GM12878 (cell line): ENCODE measurements around the gene FNTB. TPM values are rescaled to one million over a fixed set of nuclear protein-coding genes. Genes with fewer than 3 reads are reported as not detected.

Source experiments
- ATAC-seq: fragments of 200-7000 bp; cut with Tn5 transposase; 3 replicates; pipeline ENCODE4 v1.9.1; 2020; ENCODE audit warnings: mild to moderate bottlenecking, moderate library complexity
- BruUV-seq: library from RNA; stranded (reverse); fragments of 400-500 nt; replicated peaks from 2 replicates; lab custom pipeline; 2021; lab: Mats Ljungman, UMichigan
- CTCF ChIA-PET: fragments of 300-600 bp; sonication (Branson Sonifier 250); formaldehyde crosslinking; extraction: SDS; loops from one replicate; lab custom pipeline; 2021; ENCODE audit warnings: inconsistent platforms; lab: Yijun Ruan, JAX
- POLR2A ChIA-PET: fragments of 350-600 bp; formaldehyde crosslinking; extraction: SDS; loops from one replicate; lab custom pipeline; 2021; ENCODE audit warnings: inconsistent platforms; lab: Charles Lee
- RAD21 ChIA-PET: fragments of 300-600 bp; sonication (Branson Sonifier 250); formaldehyde crosslinking; loops from one replicate; lab custom pipeline; 2023; ENCODE audit warnings: antibody characterized with exemption; ENCODE audit not compliant: unreplicated experiment; lab: Charles Lee
- SMC1A ChIA-PET: fragments of 300-600 bp; sonication (Branson Sonifier 250); formaldehyde crosslinking; loops from one replicate; lab custom pipeline; 2023; ENCODE audit not compliant: unreplicated experiment, uncharacterized antibody; lab: Charles Lee
- DNase-seq: peaks from one replicate; pipeline ENCODE4 v3.0.0-alpha.2; 2011; ENCODE audit warnings: low read depth, low spot score
- FAIRE-seq: peaks from 3 replicates; lab custom pipeline; 2011; peaks lifted over from hg19 to GRCh38; lab: Jason Lieb, UNC
- H2AFZ ChIP-seq: 2 replicates; pipeline ENCODE4 v1.6.0; 2011; ENCODE audit warnings: low read depth, low read length, control low read depth; ENCODE audit not compliant: control insufficient read depth
- H3K27ac ChIP-seq: 2 replicates; pipeline ENCODE4 v1.5.1; 2011; ENCODE audit warnings: control low read depth; ENCODE audit not compliant: control insufficient read depth, insufficient read depth
- H3K27me3 ChIP-seq, 2 experiments: replicated peaks in 1 of 2; 2 replicates each; pipeline versions ENCODE4 v1.6.0 to v1.6.1; 2011; ENCODE audit warnings: low read length in 1 of 2; ENCODE audit not compliant: control insufficient read depth in 2 of 2, insufficient read depth in 2 of 2
- H3K36me3 ChIP-seq, 2 experiments: 2 replicates each; pipeline ENCODE4 v1.5.1; 2011; ENCODE audit warnings: low read length in 1 of 2; ENCODE audit not compliant: control insufficient read depth in 2 of 2, insufficient read depth in 2 of 2
- H3K4me1 ChIP-seq: 2 replicates; pipeline ENCODE4 v1.6.1; 2011; ENCODE audit warnings: mild to moderate bottlenecking, low read length, moderate library complexity, mixed read lengths; ENCODE audit not compliant: control insufficient read depth, insufficient read depth
- H3K4me2 ChIP-seq: 2 replicates; pipeline ENCODE4 v1.6.0; 2011; ENCODE audit warnings: control low read depth; ENCODE audit not compliant: control insufficient read depth, insufficient read depth
- H3K4me3 ChIP-seq: fragments of 200-600 bp; sonication (generic); 2 replicates; pipeline ENCODE4 v1.5.1; 2016
- H3K79me2 ChIP-seq: 2 replicates; pipeline ENCODE4 v1.6.0; 2011; ENCODE audit warnings: low read length; ENCODE audit not compliant: control insufficient read depth, insufficient read depth
- H3K9ac ChIP-seq: 2 replicates; pipeline ENCODE4 v1.8.0; 2011; ENCODE audit warnings: low read length, control low read depth, mixed read lengths; ENCODE audit not compliant: control insufficient read depth, insufficient read depth
- H3K9me3 ChIP-seq: replicated peaks from 3 replicates; pipeline ENCODE4 v1.5.1; 2011; ENCODE audit warnings: mild to moderate bottlenecking, low read length; ENCODE audit not compliant: control insufficient read depth, insufficient read depth
- H4K20me1 ChIP-seq: 2 replicates; pipeline ENCODE4 v1.6.0; 2011; ENCODE audit not compliant: control insufficient read depth, insufficient read depth
- CHD1 ChIP-seq: IDR thresholded peaks from 2 replicates; pipeline ENCODE4 v1.6.1; 2012; ENCODE audit warnings: low read depth, low read length, improper control_type of control experiment
- EZH2 ChIP-seq: IDR thresholded peaks from 2 replicates; pipeline ENCODE4 v1.6.1; 2012; ENCODE audit warnings: low read depth, mild to moderate bottlenecking, control low read depth, inconsistent platforms, low read length, borderline replicate concordance; ENCODE audit not compliant: control insufficient read depth
- FOXM1 ChIP-seq: IDR thresholded peaks from 2 replicates; pipeline ENCODE4 v1.6.1; 2012; ENCODE audit warnings: low read depth, mild to moderate bottlenecking, inconsistent platforms, low read length, moderate library complexity
- GATAD2B ChIP-seq: fragments of 450-650 bp; conservative IDR thresholded peaks from 2 replicates; pipeline ENCODE4 v1.6.1; 2017; ENCODE audit warnings: low read depth, mild to moderate bottlenecking, moderate library complexity
- LARP7 ChIP-seq: fragments of 450-650 bp; IDR thresholded peaks from 2 replicates; pipeline ENCODE4 v1.6.1; 2017; ENCODE audit warnings: mild to moderate bottlenecking
- MEF2B ChIP-seq: fragments of 450-650 bp; IDR thresholded peaks from 2 replicates; pipeline ENCODE4 v1.6.1; 2018; ENCODE audit warnings: mild to moderate bottlenecking, moderate library complexity; ENCODE audit not compliant: partially characterized antibody, poor library complexity, severe bottlenecking
- MYB ChIP-seq: fragments of 150-350 bp; IDR thresholded peaks from 2 replicates; pipeline ENCODE4 v1.6.1; 2014; ENCODE audit warnings: mild to moderate bottlenecking, low read depth, low read length, borderline replicate concordance
- NFYB ChIP-seq: IDR thresholded peaks from 2 replicates; pipeline ENCODE4 v1.6.1; 2011; ENCODE audit warnings: low read depth, mild to moderate bottlenecking, low read length, improper control_type of control experiment, moderate library complexity; ENCODE audit not compliant: insufficient read depth
- NR2C1 ChIP-seq: fragments of 450-650 bp; IDR thresholded peaks from 2 replicates; pipeline ENCODE4 v1.6.1; 2017; ENCODE audit warnings: antibody characterized with exemption, mild to moderate bottlenecking, moderate library complexity
- RUNX3 ChIP-seq: IDR thresholded peaks from 2 replicates; pipeline ENCODE4 v1.6.1; 2012; ENCODE audit warnings: low read length, inconsistent platforms
- SIN3A ChIP-seq: IDR thresholded peaks from 2 replicates; pipeline ENCODE4 v1.6.1; 2012; ENCODE audit warnings: low read depth, low read length, improper control_type of control experiment
- SREBF1 ChIP-seq: IDR thresholded peaks from 2 replicates; pipeline ENCODE4 v1.6.1; 2012; ENCODE audit warnings: mild to moderate bottlenecking, low read length
- ZBED1 ChIP-seq: IDR thresholded peaks from 2 replicates; pipeline ENCODE4 v1.6.1; 2016; ENCODE audit warnings: borderline replicate concordance
- WGBS: methylation state at CpG from one replicate; pipeline ENCODE4 v1.1.6; 2016; ENCODE audit warnings: low lambda C conversion rate; ENCODE audit not compliant: insufficient replicate concordance, insufficient coverage; ENCODE audit errors: missing lambda C conversion rate; 5-methylcytosine and 5-hydroxymethylcytosine counted together
- in situ Hi-C: fragments of 300-500 bp; cut with MboI; formaldehyde crosslinking; loops from 9 replicates; pipeline ENCODE4 v1.14.3; 2018; ENCODE audit warnings: mixed read lengths
- intact Hi-C: fragments of 100-400 bp; cut with micrococcal nuclease; formaldehyde crosslinking; loops from one replicate; pipeline ENCODE4 v1.14.2; 2022; ENCODE audit not compliant: unreplicated experiment
- polyA plus RNA-seq, 11 experiments: library from polyadenylated mRNA; depleted of rRNA in 4 of 11; unstranded in 6 of 11; stranded (reverse) in 5 of 11; fragments of >200 nt; fragmentation: Nextera tagmentation in 4 of 11; fragmentation: Illumina TruSeq in 1 of 11; extraction: Ambion mirVana in 4 of 11; extraction: Trizol in 1 of 11; gene quantifications; 1 replicate in 1 of 11; 2 replicates in 10 of 11; pipeline versions ENCODE4 v1.2.1 to v1.2.3, GENCODE V29; 2011 to 2016; ENCODE audit warnings: inconsistent platforms in 2 of 11, missing spikeins in 2 of 11, low read depth in 1 of 11
- total RNA-seq, 4 experiments: library from RNA; depleted of rRNA in 3 of 4; stranded (reverse); fragments of >200 nt in 3 of 4; fragmentation: Illumina TruSeq in 1 of 4; extraction: Trizol in 1 of 4; gene quantifications; 2 replicates each; pipeline versions ENCODE4 v1.2.1 to v1.2.3, GENCODE V29; 2013 to 2021
- TF ChIP-seq, protein P1 (sequence below): IDR thresholded peaks from 2 replicates; pipeline ENCODE4 v1.6.1; 2011; ENCODE audit warnings: borderline replicate concordance, low read depth, mild to moderate bottlenecking, moderate library complexity, mixed read lengths, low read length; ENCODE audit not compliant: insufficient read depth; ENCODE audit errors: extremely low read length
- TF ChIP-seq, protein P2 (sequence below): IDR thresholded peaks from 2 replicates; pipeline ENCODE4 v1.6.1; 2011; ENCODE audit warnings: low read depth, mild to moderate bottlenecking, low read length, moderate library complexity, borderline replicate concordance; ENCODE audit errors: extremely low read depth
- TF ChIP-seq, protein P3 (sequence below): fragments of 450-650 bp; formaldehyde crosslinking; IDR thresholded peaks from 2 replicates; pipeline ENCODE4 v1.4.0; 2022; ENCODE audit warnings: mild to moderate bottlenecking, moderate library complexity
- TF ChIP-seq, protein P4 (sequence below): fragments of 450-650 bp; IDR thresholded peaks from 2 replicates; pipeline ENCODE4 v1.6.1; 2016; ENCODE audit warnings: mild to moderate bottlenecking

Gene FNTB
- total and polyA plus RNA-seq, 10 of the 15 experiments (the other 5 are each of a cell fraction or from before 2014, with no cell fraction given) = 10.4 to 25.1 (median 16.7) TPM

DNA sequence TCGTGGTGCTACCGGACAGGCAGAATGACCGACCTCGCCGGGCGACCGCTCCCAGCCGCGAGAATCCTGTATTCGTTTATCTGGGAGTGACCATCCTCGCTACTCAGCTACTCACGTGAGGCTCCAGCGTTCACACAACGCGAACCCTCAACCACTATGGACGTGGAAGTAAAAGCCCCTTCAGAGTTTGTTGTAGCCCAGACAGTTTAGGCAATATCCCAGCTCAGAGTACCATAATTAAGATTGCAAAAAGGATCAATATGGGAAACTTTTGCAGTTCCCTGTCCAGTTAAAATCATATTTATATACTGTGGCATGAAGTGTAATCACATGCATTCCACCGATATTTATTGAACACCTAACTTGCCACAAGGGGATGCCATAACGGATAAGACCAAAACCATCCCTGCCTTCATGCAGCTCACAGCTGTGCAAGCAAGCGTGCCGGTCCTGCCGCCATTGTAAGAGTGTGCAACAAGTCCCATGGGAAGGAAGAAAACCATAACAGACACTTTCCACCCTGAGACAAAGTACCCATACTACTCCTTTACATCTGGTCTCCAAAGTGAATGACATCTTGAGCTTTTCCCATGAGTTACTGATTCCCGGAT is 116.6 kb downstream of the FNTB start (continued):
- TF ChIP-seq, protein P1, sequence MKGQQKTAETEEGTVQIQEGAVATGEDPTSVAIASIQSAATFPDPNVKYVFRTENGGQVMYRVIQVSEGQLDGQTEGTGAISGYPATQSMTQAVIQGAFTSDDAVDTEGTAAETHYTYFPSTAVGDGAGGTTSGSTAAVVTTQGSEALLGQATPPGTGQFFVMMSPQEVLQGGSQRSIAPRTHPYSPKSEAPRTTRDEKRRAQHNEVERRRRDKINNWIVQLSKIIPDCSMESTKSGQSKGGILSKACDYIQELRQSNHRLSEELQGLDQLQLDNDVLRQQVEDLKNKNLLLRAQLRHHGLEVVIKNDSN = peak; percentile 12
- TF ChIP-seq NR2C1 (no peak), FOXM1 (no peak), GATAD2B (no peak), EZH2 (no peak)
- TF ChIP-seq, protein P2, sequence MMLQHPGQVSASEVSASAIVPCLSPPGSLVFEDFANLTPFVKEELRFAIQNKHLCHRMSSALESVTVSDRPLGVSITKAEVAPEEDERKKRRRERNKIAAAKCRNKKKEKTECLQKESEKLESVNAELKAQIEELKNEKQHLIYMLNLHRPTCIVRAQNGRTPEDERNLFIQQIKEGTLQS = no peak
- TF ChIP-seq, all 136 proteins: peak for 6

DNA sequence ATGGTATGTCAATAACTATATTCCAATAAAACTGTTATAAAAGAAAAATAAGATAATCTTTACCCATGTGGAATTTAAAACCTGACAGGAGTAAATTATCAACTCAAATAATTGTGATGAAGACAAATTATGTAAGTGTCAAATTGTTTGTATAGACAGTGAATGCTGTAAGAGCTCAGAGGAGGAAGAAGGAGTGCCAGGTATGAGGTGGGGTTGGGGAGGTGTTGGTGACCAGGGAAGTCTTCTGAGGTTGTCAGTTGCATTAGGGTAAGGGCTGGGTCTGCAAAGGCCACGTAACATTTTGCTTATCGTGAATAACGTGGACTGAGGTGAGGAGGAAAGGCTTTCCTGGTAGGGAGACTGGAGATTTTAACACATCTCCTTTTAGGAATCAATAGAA is 118.1 kb downstream of the FNTB start:
- FAIRE-seq (no peak), DNase-seq (no peak), ATAC-seq (no peak)
- no peak overlapping the region for H2AFZ ChIP-seq
- no peaks in the 10 kb centered on the region for H3K27me3 ChIP-seq
- no peaks in the 10 kb centered on the region for H3K9me3 ChIP-seq
- no peak overlapping the region for H3K27ac ChIP-seq
- intact Hi-C loops (loop anchor here (5.0 kb wide), 1 partner anchor 117 kb away; the partner anchor contains the start of gene FNTB), in situ Hi-C loops (no loop called here)
- H3K9ac ChIP-seq = no peak overlapping the region
- peaks cover 22% of the 10 kb centered on the region for H3K79me2 ChIP-seq
- POLR2A ChIA-PET = interaction anchor here (0.8 kb wide), 1 partner anchor 111 kb away, joined by 3 read pairs; no protein-coding TSS in a partner anchor
- no peaks in the 10 kb centered on the region for H4K20me1 ChIP-seq
- SMC1A ChIA-PET = interaction anchor here (1.0 to 1.3 kb wide), 2 partner anchors 16 to 54 kb away, joined by 3 read pairs; no protein-coding TSS in a partner anchor
- WGBS = 90% methylated on average over 3 of the region's 3 CpGs
- no peaks in the 10 kb centered on the region for H3K36me3 ChIP-seq
- CTCF ChIA-PET = no interaction called here
- H3K4me1 ChIP-seq = peaks cover 4% of the 10 kb centered on the region
- BruUV-seq = no TSS peak
- H3K4me2 ChIP-seq = no peak overlapping the region
- no peak overlapping the region for H3K4me3 ChIP-seq
- RAD21 ChIA-PET = no interaction called here
- TF ChIP-seq LARP7 = no peak
- no peak for TF ChIP-seq SREBF1
- TF ChIP-seq NFYB = no peak
- TF ChIP-seq, protein P3, sequence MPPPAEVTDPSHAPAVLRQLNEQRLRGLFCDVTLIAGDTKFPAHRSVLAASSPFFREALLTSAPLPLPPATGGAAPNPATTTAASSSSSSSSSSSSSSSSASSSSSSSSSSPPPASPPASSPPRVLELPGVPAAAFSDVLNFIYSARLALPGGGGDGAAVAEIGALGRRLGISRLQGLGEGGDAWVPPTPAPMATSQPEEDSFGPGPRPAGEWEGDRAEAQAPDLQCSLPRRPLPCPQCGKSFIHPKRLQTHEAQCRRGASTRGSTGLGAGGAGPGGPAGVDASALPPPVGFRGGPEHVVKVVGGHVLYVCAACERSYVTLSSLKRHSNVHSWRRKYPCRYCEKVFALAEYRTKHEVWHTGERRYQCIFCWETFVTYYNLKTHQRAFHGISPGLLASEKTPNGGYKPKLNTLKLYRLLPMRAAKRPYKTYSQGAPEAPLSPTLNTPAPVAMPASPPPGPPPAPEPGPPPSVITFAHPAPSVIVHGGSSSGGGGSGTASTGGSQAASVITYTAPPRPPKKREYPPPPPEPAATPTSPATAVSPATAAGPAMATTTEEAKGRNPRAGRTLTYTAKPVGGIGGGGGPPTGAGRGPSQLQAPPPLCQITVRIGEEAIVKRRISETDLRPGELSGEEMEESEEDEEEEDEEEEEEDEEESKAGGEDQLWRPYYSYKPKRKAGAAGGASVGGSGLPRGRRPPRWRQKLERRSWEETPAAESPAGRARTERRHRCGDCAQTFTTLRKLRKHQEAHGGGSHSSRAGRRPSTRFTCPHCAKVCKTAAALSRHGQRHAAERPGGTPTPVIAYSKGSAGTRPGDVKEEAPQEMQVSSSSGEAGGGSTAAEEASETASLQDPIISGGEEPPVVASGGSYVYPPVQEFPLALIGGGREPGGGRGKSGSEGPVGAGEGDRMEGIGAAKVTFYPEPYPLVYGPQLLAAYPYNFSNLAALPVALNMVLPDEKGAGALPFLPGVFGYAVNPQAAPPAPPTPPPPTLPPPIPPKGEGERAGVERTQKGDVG (CRISPR knock-in tag) = no peak
- TF ChIP-seq, protein P4, sequence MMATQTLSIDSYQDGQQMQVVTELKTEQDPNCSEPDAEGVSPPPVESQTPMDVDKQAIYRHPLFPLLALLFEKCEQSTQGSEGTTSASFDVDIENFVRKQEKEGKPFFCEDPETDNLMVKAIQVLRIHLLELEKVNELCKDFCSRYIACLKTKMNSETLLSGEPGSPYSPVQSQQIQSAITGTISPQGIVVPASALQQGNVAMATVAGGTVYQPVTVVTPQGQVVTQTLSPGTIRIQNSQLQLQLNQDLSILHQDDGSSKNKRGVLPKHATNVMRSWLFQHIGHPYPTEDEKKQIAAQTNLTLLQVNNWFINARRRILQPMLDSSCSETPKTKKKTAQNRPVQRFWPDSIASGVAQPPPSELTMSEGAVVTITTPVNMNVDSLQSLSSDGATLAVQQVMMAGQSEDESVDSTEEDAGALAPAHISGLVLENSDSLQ = no peak
- no peak for TF ChIP-seq SIN3A
- no peak for TF ChIP-seq ZBED1
- no peak for TF ChIP-seq MYB
- TF ChIP-seq MEF2B = no peak
- TF ChIP-seq RUNX3 = no peak
- TF ChIP-seq CHD1 = no peak
